Measurements from ENCODE around the gene SHQ1.
A peak's percentile ranks its signal among the peaks of the same experiment; 100 is the strongest.

The SHQ1 gene

GRCh38 chr3:72847751-72848702 lies at the start of gene SHQ1:
SHQ1 (minus strand) TSS chr3:72848445; CDS start chr3:72848340, 105 bp downstream.
- Histone ChIP-seq H3K4me3 (replicated peaks; ENCODE audit: low read depth, low read length) (peak within 1 kb of the TSS; percentile 98), H3K36me3 (ENCODE audit: control insufficient read depth, insufficient read depth, low read length) (no peaks in the 10 kb centered on the region), H3K27me3 (replicated peaks; ENCODE audit: control insufficient read depth, insufficient read depth, low read length) (no peaks in the 10 kb centered on the region)
- DNase-seq (ENCODE audit: extremely low read depth, insufficient read length) = peak; percentile 90
- no peak for TF ChIP-seq CTCF (IDR thresholded peaks at IDR 0.05; ENCODE audit: insufficient read depth, low read length, poor library complexity, severe bottlenecking)

- TF ChIP-seq CTCF (IDR thresholded peaks at IDR 0.05; ENCODE audit: insufficient read depth, low read length, poor library complexity, severe bottlenecking) = no peak
- DNase-seq (ENCODE audit: extremely low read depth, insufficient read length) = no peak
- Histone ChIP-seq H3K27me3 (replicated peaks; ENCODE audit: control insufficient read depth, insufficient read depth, low read length) (no peaks in the 10 kb centered on the region; the same call in 1 of the 2 replicates), H3K36me3 (ENCODE audit: control insufficient read depth, insufficient read depth, low read length) (no peaks in the 10 kb centered on the region), H3K4me3 (replicated peaks; ENCODE audit: low read depth, low read length) (no peak overlapping the region)
Observed at GRCh38 chr3:72897758-72898007, 49.4 kb upstream of the SHQ1 start.

- no peaks in the 10 kb centered on the region for H3K36me3 ChIP-seq (ENCODE audit: control insufficient read depth, insufficient read depth, low read length)
- H3K4me3 ChIP-seq (replicated peaks; ENCODE audit: low read depth, low read length) = no peak overlapping the region
- no peak for DNase-seq (ENCODE audit: extremely low read depth, insufficient read length)
- no peaks in the 10 kb centered on the region; the same call in 1 of the 2 replicates for H3K27me3 ChIP-seq (replicated peaks; ENCODE audit: control insufficient read depth, insufficient read depth, low read length)
- TF ChIP-seq CTCF (IDR thresholded peaks at IDR 0.05; ENCODE audit: insufficient read depth, low read length, poor library complexity, severe bottlenecking) = no peak
Observed at GRCh38 chr3:72896996-72897757, 48.9 kb upstream of the SHQ1 start.

- no peak for TF ChIP-seq CTCF (IDR thresholded peaks at IDR 0.05; ENCODE audit: insufficient read depth, low read length, poor library complexity, severe bottlenecking)
- Histone ChIP-seq H3K27me3 (replicated peaks; ENCODE audit: control insufficient read depth, insufficient read depth, low read length) (peaks cover 2% of the 10 kb centered on the region), H3K36me3 (ENCODE audit: control insufficient read depth, insufficient read depth, low read length) (no peaks in the 10 kb centered on the region), H3K4me3 (replicated peaks; ENCODE audit: low read depth, low read length) (no peak overlapping the region)
- no peak for DNase-seq (ENCODE audit: extremely low read depth, insufficient read length)
Observed at GRCh38 chr3:72894976-72895552, 46.8 kb upstream of the SHQ1 start.

GRCh38 chr3:72892870-72893269 lies 44.6 kb upstream of the SHQ1 start:
- TF ChIP-seq CTCF (IDR thresholded peaks at IDR 0.05; ENCODE audit: insufficient read depth, low read length, poor library complexity, severe bottlenecking) = peak; percentile 36
- DNase-seq (ENCODE audit: extremely low read depth, insufficient read length) = no peak
- H3K4me3 ChIP-seq (replicated peaks; ENCODE audit: low read depth, low read length) = no peak overlapping the region
- peaks cover 2% of the 10 kb centered on the region for H3K27me3 ChIP-seq (replicated peaks; ENCODE audit: control insufficient read depth, insufficient read depth, low read length)
- H3K36me3 ChIP-seq (ENCODE audit: control insufficient read depth, insufficient read depth, low read length) = no peaks in the 10 kb centered on the region
